H9 (cell line): Measurements from ENCODE around the gene PUM2. TPM values are rescaled to one million over a fixed set of nuclear protein-coding genes. Genes with fewer than 3 reads are reported as not detected.

Experiments
- DNase-seq: peaks from one replicate; pipeline ENCODE4 v3.0.0-alpha.2; 2017
- H2AFZ ChIP-seq: one replicate; pipeline ENCODE4 v1.6.1; 2013; ENCODE audit warnings: mild to moderate bottlenecking, low read length, control low read depth, moderate library complexity
- H2AK5ac ChIP-seq: 2 replicates; pipeline ENCODE4 v1.6.1; 2013; ENCODE audit warnings: low read length, control low read depth, mixed read lengths; ENCODE audit not compliant: insufficient read length
- H2BK120ac ChIP-seq: one replicate; pipeline ENCODE4 v1.6.1; 2013; ENCODE audit warnings: low read depth, mild to moderate bottlenecking, low read length, control low read depth, inconsistent platforms; ENCODE audit not compliant: poor library complexity, severe bottlenecking
- H2BK12ac ChIP-seq: 2 replicates; pipeline ENCODE4 v1.6.1; 2013; ENCODE audit warnings: low read length, control low read depth, mixed read lengths, low read depth; ENCODE audit not compliant: insufficient read length
- H2BK15ac ChIP-seq: 2 replicates; pipeline ENCODE4 v1.6.1; 2013; ENCODE audit warnings: low read depth, low read length, control low read depth
- H2BK20ac ChIP-seq: one replicate; pipeline ENCODE4 v1.6.1; 2013; ENCODE audit warnings: low read depth, mild to moderate bottlenecking, low read length, control low read depth, inconsistent platforms; ENCODE audit not compliant: poor library complexity, severe bottlenecking
- H2BK5ac ChIP-seq: 2 replicates; pipeline ENCODE4 v1.6.1; 2013; ENCODE audit warnings: low read length, control low read depth, mixed read lengths; ENCODE audit not compliant: insufficient read length
- H3K14ac ChIP-seq: 2 replicates; pipeline ENCODE4 v1.6.1; 2013; ENCODE audit warnings: low read length, control low read depth; ENCODE audit not compliant: insufficient read depth
- H3K18ac ChIP-seq: 2 replicates; pipeline ENCODE4 v1.6.1; 2013; ENCODE audit warnings: low read depth, mild to moderate bottlenecking, mixed read lengths, low read length, control low read depth; ENCODE audit not compliant: insufficient read length
- H3K23ac ChIP-seq: 2 replicates; pipeline ENCODE4 v1.6.1; 2013; ENCODE audit warnings: low read length, control low read depth, mixed read lengths, low read depth; ENCODE audit not compliant: insufficient read length
- H3K23me2 ChIP-seq: 2 replicates; pipeline ENCODE4 v1.6.1; 2013; ENCODE audit warnings: low read depth, mild to moderate bottlenecking, mixed read lengths, low read length, control low read depth; ENCODE audit not compliant: insufficient read length, poor library complexity, severe bottlenecking
- H3K27ac ChIP-seq: 2 replicates; pipeline ENCODE4 v1.5.1; 2013; ENCODE audit warnings: low read length, control low read depth, mixed read lengths, low read depth; ENCODE audit not compliant: insufficient read length
- H3K27me3 ChIP-seq: 2 replicates; pipeline ENCODE4 v1.6.1; 2013; ENCODE audit warnings: low read length, control low read depth, inconsistent platforms; ENCODE audit not compliant: insufficient read depth
- H3K4ac ChIP-seq: 2 replicates; pipeline ENCODE4 v1.6.1; 2013; ENCODE audit warnings: low read depth, mild to moderate bottlenecking, control low read depth, inconsistent platforms, low read length, moderate library complexity
- H3K4me1 ChIP-seq: 2 replicates; pipeline ENCODE4 v1.6.1; 2013; ENCODE audit warnings: low read length, control low read depth, inconsistent platforms; ENCODE audit not compliant: insufficient read depth
- H3K4me2 ChIP-seq: 2 replicates; pipeline ENCODE4 v1.6.1; 2013; ENCODE audit warnings: low read length, control low read depth, mixed read lengths; ENCODE audit not compliant: insufficient read length, insufficient read depth
- H3K56ac ChIP-seq: 2 replicates; pipeline ENCODE4 v1.6.1; 2013; ENCODE audit warnings: low read depth, mild to moderate bottlenecking, mixed read lengths, low read length, control low read depth; ENCODE audit not compliant: insufficient read length
- H3K79me1 ChIP-seq: 2 replicates; pipeline ENCODE4 v1.6.1; 2013; ENCODE audit warnings: low read depth, mild to moderate bottlenecking, moderate library complexity, low read length, control low read depth, inconsistent platforms; ENCODE audit not compliant: insufficient read depth, poor library complexity, severe bottlenecking
- H3K79me2 ChIP-seq: 2 replicates; pipeline ENCODE4 v1.6.1; 2013; ENCODE audit warnings: low read length, control low read depth, inconsistent platforms; ENCODE audit not compliant: insufficient read depth
- H3K9ac ChIP-seq: 2 replicates; pipeline ENCODE4 v1.6.1; 2013; ENCODE audit warnings: low read length, control low read depth, mixed read lengths; ENCODE audit not compliant: insufficient read length; ENCODE audit errors: extremely low read depth
- H3K9me3 ChIP-seq: one replicate; pipeline ENCODE4 v1.6.1; 2013; ENCODE audit warnings: low read depth, low read length, inconsistent platforms; ENCODE audit not compliant: control insufficient read depth
- H3T11ph ChIP-seq: one replicate; pipeline ENCODE4 v1.6.1; 2013; ENCODE audit warnings: mild to moderate bottlenecking, low read length, control low read depth, inconsistent platforms
- H4K20me1 ChIP-seq: one replicate; pipeline ENCODE4 v1.6.1; 2013; ENCODE audit not compliant: control insufficient read depth, insufficient read length, insufficient read depth
- H4K5ac ChIP-seq: 2 replicates; pipeline ENCODE4 v1.6.1; 2013; ENCODE audit warnings: low read depth, mild to moderate bottlenecking, mixed read lengths, low read length, control low read depth; ENCODE audit not compliant: insufficient read length
- H4K8ac ChIP-seq: replicated peaks from 2 replicates; pipeline ENCODE4 v1.6.1; 2013; ENCODE audit warnings: low read length, control low read depth, mixed read lengths, low read depth; ENCODE audit not compliant: insufficient read length
- H4K91ac ChIP-seq: 2 replicates; pipeline ENCODE4 v1.6.1; 2013; ENCODE audit warnings: low read depth, mild to moderate bottlenecking, moderate library complexity, mixed read lengths, low read length, control low read depth; ENCODE audit not compliant: insufficient read length
- H3K27ac Mint-ChIP-seq, 3 experiments: 2 replicates in 2 of 3; 3 replicates in 1 of 3; pipeline ENCODE4 v1.8.0; 2020 to 2021; ENCODE audit warnings: mixed read lengths in 3 of 3, mild to moderate bottlenecking in 1 of 3, moderate library complexity in 1 of 3
- H3K27me3 Mint-ChIP-seq: 2 replicates; pipeline ENCODE4 v1.8.0; 2021; ENCODE audit warnings: low read depth, mild to moderate bottlenecking, moderate library complexity, mixed read lengths
- H3K36me3 Mint-ChIP-seq, 3 experiments: 2 replicates in 2 of 3; 3 replicates in 1 of 3; pipeline ENCODE4 v1.8.0; 2020 to 2021; ENCODE audit warnings: low read depth in 3 of 3, mixed read lengths in 3 of 3; ENCODE audit not compliant: insufficient read depth in 1 of 3
- H3K4me1 Mint-ChIP-seq, 2 experiments: 2 replicates each; pipeline ENCODE4 v1.8.0; 2020; ENCODE audit warnings: mixed read lengths in 2 of 2
- H3K4me3 Mint-ChIP-seq, 2 experiments: 2 replicates in 1 of 2; 3 replicates in 1 of 2; pipeline ENCODE4 v1.8.0; 2020 to 2021; ENCODE audit warnings: mild to moderate bottlenecking in 2 of 2, mixed read lengths in 2 of 2, moderate library complexity in 1 of 2
- H3K9me3 Mint-ChIP-seq, 2 experiments: 2 replicates in 1 of 2; 3 replicates in 1 of 2; pipeline ENCODE4 v1.8.0; 2020; ENCODE audit warnings: mild to moderate bottlenecking in 2 of 2, mixed read lengths in 2 of 2, moderate library complexity in 1 of 2
- CTCF ChIP-seq: fragments of 200-600 bp; sonication (generic); conservative IDR thresholded peaks from 3 replicates; pipeline ENCODE4 v1.8.0; 2021; ENCODE audit warnings: antibody characterized with exemption, mild to moderate bottlenecking
- WGBS: extraction: QIAGEN DNeasy Blood & Tissue Kit; methylation state at CpG from one replicate; pipeline ENCODE4 v1.1.7; 2013; ENCODE audit warnings: missing lambda C conversion rate, low lambda C conversion rate, mixed read lengths; ENCODE audit not compliant: insufficient read length; ENCODE audit errors: extremely low coverage; 5-methylcytosine and 5-hydroxymethylcytosine counted together
- total RNA-seq: library from RNA; stranded (reverse); gene quantifications from 2 replicates; pipeline ENCODE4 v1.2.1, GENCODE V29; 2021

PUM2 gene
- total RNA-seq, 1 experiment from 2014 or later: 96.6 TPM

- Histone ChIP-seq H2AK5ac (no peak overlapping the region), H3K23ac (no peak overlapping the region), H3K4me1 (no peaks in the 10 kb centered on the region; the same call in 1 of the 2 replicates), H3K23me2 (no peaks in the 10 kb centered on the region), H2BK15ac (no peak overlapping the region), H2BK5ac (no peak overlapping the region), H3K79me1 (no peaks in the 10 kb centered on the region), H4K5ac (no peak overlapping the region), H3K9me3 (no peaks in the 10 kb centered on the region), H4K20me1 (no peaks in the 10 kb centered on the region), H3K18ac (no peak overlapping the region), H3K4ac (no peak overlapping the region), H3K27ac (no peak overlapping the region), H4K8ac (no peak overlapping the region), H3K14ac (no peak overlapping the region), H3K56ac (no peak overlapping the region), H3K4me2 (no peak overlapping the region), H3T11ph (no peak overlapping the region), H3K9ac (no peak overlapping the region), H3K79me2 (peaks cover 13% of the 10 kb centered on the region; the same call in 1 of the 2 replicates), H4K91ac (no peak overlapping the region), H2BK20ac (no peak overlapping the region), H2BK12ac (no peak overlapping the region), H3K27me3 (no peaks in the 10 kb centered on the region), H2AFZ (no peak overlapping the region), H2BK120ac (no peak overlapping the region)
- H3K9me3 Mint-ChIP-seq: no peaks in the 10 kb centered on the region
- peaks cover 24 to 36% of the 10 kb centered on the region in 2 experiments for H3K4me1 Mint-ChIP-seq
- peaks cover 4 to 12% (median 9%) of the 10 kb centered on the region in 3 experiments; a peak in 6 of 7 replicates for H3K36me3 Mint-ChIP-seq
- DNase-seq: no peak
- H3K27ac Mint-ChIP-seq: peak overlapping the region in 2 of 3 experiments; percentile 52 to 85; a peak in 3 of 7 replicates
- H3K27me3 Mint-ChIP-seq: no peaks in the 10 kb centered on the region
- WGBS: no CpG with 5 or more reads among the region's 2 CpGs
- no peak overlapping the region for H3K4me3 Mint-ChIP-seq
- no peak for TF ChIP-seq CTCF
These were observed 136.0 kb downstream of the PUM2 start for GRCh38 chr2:20214566-20215182.
